ENCODE measurements around the gene DUSP23. TPM values are rescaled to one million over a fixed set of nuclear protein-coding genes. Genes with fewer than 3 reads are reported as not detected.

The DUSP23 gene
- total RNA-seq, 4 donors from 2014 or later = 93.1 to 108 (median 98.6) TPM

GRCh38 chr1:159815926-159816325, 35.2 kb downstream of the DUSP23 start:
- no peak for ATAC-seq (ENCODE audit: low FRiP score)

DNA sequence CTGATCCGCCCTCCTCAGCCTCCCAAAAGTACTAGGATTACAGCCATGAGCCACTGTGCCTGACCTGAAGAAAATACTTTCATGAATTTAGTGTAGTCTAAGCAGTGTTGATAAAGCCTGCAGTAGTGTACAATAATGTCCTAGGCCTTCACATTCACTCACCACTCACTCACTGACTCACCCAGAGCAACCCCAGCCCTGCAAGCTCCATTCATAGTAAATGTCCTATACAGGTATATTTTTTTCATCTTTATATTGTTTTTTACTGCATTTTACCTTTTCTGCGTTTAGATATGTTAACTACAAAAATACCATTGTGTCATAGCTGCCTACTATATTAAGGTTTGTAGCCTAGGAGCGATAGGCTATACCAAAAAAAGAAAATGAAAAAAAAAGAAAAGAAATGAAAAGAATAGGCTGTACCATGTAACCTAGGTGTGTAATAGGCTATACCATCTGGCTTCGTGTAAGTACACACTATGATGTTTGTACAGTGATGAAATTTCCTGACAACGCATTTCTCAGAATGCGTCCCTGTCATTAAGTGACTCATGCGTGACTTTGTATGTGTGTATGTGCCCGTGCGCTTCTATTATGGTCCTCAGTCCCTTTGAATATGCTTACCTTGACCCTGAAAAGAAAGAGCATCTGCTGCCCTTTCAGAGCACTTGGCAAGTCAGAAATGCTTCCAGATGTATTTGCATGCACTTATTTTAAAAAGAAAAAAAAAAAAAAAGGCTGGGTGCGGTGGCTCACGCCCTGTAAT, 36.7 kb downstream of the DUSP23 start:
- DNase-seq (ENCODE audit: low spot score) = no peak
- TF ChIP-seq, protein P1, sequence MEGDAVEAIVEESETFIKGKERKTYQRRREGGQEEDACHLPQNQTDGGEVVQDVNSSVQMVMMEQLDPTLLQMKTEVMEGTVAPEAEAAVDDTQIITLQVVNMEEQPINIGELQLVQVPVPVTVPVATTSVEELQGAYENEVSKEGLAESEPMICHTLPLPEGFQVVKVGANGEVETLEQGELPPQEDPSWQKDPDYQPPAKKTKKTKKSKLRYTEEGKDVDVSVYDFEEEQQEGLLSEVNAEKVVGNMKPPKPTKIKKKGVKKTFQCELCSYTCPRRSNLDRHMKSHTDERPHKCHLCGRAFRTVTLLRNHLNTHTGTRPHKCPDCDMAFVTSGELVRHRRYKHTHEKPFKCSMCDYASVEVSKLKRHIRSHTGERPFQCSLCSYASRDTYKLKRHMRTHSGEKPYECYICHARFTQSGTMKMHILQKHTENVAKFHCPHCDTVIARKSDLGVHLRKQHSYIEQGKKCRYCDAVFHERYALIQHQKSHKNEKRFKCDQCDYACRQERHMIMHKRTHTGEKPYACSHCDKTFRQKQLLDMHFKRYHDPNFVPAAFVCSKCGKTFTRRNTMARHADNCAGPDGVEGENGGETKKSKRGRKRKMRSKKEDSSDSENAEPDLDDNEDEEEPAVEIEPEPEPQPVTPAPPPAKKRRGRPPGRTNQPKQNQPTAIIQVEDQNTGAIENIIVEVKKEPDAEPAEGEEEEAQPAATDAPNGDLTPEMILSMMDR (IDR thresholded peaks at IDR 0.05) = no peak
- no peak for ATAC-seq (ENCODE audit: low FRiP score)

More at GRCh38 chr1:159815926-159816325, 35.2 kb downstream of the DUSP23 start:
- TF ChIP-seq, protein P1 (IDR thresholded peaks at IDR 0.05) = no peak
- no peak for DNase-seq (ENCODE audit: low spot score)

DNA sequence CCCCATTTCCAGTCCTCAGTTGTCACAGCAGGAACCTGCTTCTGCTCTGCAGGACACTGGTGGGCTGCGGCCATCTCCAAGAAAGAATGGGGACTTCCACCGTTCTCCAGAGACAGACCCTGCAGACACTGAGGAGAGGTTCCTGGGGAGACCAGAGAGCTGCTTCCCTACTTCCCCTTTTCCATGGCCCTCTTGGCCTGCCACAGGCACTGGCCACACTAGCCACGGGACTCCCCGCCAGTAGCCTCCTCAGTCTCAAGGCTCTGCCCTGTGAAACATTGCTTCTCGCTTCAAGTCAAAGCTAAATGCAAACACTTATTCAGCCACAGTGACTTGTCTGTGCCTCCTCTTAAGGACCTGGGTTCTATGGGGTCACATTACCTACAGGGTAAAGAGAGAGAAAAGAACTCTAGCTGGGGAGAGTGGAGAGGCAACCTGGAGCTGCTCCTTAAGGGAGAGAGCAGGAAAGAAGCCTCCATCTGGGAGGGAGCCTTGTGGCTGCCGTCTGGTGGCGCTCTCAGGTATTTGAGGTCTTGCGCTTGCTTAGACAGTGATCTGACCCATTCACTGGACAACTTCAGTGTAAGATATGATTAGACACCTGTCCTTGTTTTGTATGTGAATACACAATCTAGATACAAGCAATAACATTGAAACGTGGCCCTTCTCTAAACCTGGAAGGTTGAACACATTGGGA, 40.6 kb downstream of the DUSP23 start:
- DNase-seq (ENCODE audit: low spot score) = no peak
- no peak for ATAC-seq (ENCODE audit: low FRiP score)

GRCh38 chr1:159823406-159823805, 42.6 kb downstream of the DUSP23 start:
- DNase-seq (ENCODE audit: low spot score) = no peak
- no peak for ATAC-seq (ENCODE audit: low FRiP score)
- TF ChIP-seq, protein P1 (IDR thresholded peaks at IDR 0.05) = no peak

More for the DNA sequence above, 40.6 kb downstream of the DUSP23 start:
- TF ChIP-seq, protein P1 (IDR thresholded peaks at IDR 0.05) = no peak

- ATAC-seq (ENCODE audit: low FRiP score) (no peak), DNase-seq (ENCODE audit: low spot score) (no peak)
- TF ChIP-seq, protein P1 (IDR thresholded peaks at IDR 0.05) = no peak
Measured at GRCh38 chr1:159825564-159825963, 44.8 kb downstream of the DUSP23 start.

DNA sequence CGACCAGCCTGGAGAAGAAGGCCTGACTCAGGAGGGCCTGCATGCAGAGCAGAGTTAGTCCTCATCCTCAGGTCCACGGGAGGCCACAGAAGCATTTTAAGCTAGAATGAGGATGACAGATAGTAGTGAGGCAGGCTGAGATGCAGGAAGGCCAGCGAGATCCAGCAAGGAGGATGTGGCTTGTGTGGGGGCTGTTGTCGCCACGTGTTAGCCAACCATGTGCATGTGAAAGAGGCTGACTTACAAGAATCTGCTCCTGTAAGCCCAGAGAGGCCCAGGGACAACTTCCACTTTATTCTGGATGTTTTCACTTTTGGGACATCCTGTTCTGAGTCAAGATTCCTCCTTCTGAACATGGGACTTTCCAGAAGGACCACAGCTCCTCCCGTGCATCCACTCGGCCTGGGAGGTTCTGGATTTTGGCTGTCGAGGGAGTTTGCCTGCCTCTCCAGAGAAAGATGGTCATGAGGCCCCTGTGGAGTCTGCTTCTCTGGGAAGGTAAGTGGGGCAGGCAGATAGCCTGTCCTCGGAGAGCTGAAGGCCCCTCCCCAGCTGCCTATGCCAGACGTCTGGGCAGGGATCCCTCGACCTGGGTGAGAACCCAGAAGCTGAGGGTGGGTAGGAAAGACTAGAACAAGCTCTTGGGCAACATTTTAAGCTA, 45.8 kb downstream of the DUSP23 start, which contains the start of gene SLAMF8:
SLAMF8 (plus strand) TSS at position 433 of the 661 bp plus-strand sequence; CDS start at position 459, 26 bp downstream.
- TF ChIP-seq, protein P1 (IDR thresholded peaks at IDR 0.05) = no peak
- no peak for DNase-seq (ENCODE audit: low spot score)

More for the DNA sequence above, 45.8 kb downstream of the DUSP23 start, which contains the start of gene SLAMF8:
- ATAC-seq (ENCODE audit: low FRiP score) = peak; percentile 6

All from omental fat pad (tissue), 4 donors.